ENCODE data around the gene CCL4.
"Not testable (repeated sequence)": the region's sequence is repeated elsewhere in the genome, so short reads cannot be mapped to it uniquely, and the experiment has no call there.

CCL4 gene

GRCh38 chr17:36107660-36108059, 4.0 kb downstream of the CCL4 start:
- CTCF ChIA-PET, result interaction anchor here (1.3 kb wide), 2 partner anchors 10 to 11 kb away, joined by 3 to 4 read pairs; no protein-coding TSS in a partner anchor
- TF ChIP-seq CTCF (IDR thresholded peaks at IDR 0.05; ENCODE audit: control extremely low read depth, extremely low read depth, low read depth, missing control alignments), result no peak
- POLR2A ChIA-PET, result no interaction called here
- no peak for DNase-seq (ENCODE audit: extremely low spot score)

- not testable (repeated sequence) for DNase-seq (ENCODE audit: extremely low spot score)
- ChIA-PET POLR2A (interaction anchor here (0.6 kb wide), 1 partner anchor 229 kb away, joined by 8 read pairs; no protein-coding TSS in a partner anchor), CTCF (interaction anchor here (1.3 kb wide), 2 partner anchors 10 to 40 kb away, joined by 3 read pairs; no protein-coding TSS in a partner anchor)
These were observed 4.6 kb downstream of the CCL4 start for GRCh38 chr17:36108265-36108664.

- DNase-seq (ENCODE audit: extremely low spot score), result no peak
- ChIA-PET CTCF (interaction anchor here (1.0 to 1.8 kb wide), 4 partner anchors 24 to 142 kb away, joined by 3 to 7 read pairs (median 6); no protein-coding TSS in a partner anchor), POLR2A (no interaction called here)
- no peak for TF ChIP-seq CTCF (IDR thresholded peaks at IDR 0.05; ENCODE audit: control extremely low read depth, extremely low read depth, low read depth, missing control alignments)
These were observed 7.5 kb downstream of the CCL4 start for GRCh38 chr17:36111068-36111490.

GRCh38 chr17:36112572-36112971, 8.9 kb downstream of the CCL4 start:
- CTCF ChIA-PET, result interaction anchor here (1.0 to 1.8 kb wide), 2 partner anchors 36 to 40 kb away, joined by 5 to 7 read pairs; no protein-coding TSS in a partner anchor
- TF ChIP-seq CTCF (IDR thresholded peaks at IDR 0.05; ENCODE audit: control extremely low read depth, extremely low read depth, low read depth, missing control alignments), result no peak
- DNase-seq (ENCODE audit: extremely low spot score), result no peak
- POLR2A ChIA-PET, result no interaction called here

GRCh38 chr17:36113131-36113530, 9.5 kb downstream of the CCL4 start:
- POLR2A ChIA-PET; DNase-seq (ENCODE audit: extremely low spot score); CTCF ChIA-PET: not testable (repeated sequence)

GRCh38 chr17:36114971-36115648, 11.5 kb downstream of the CCL4 start:
- CTCF ChIA-PET; POLR2A ChIA-PET; DNase-seq (ENCODE audit: extremely low spot score): not testable (repeated sequence)

GRCh38 chr17:36115649-36115977, 12.0 kb downstream of the CCL4 start:
- CTCF ChIA-PET, result interaction anchor here (1.6 kb wide), 1 partner anchor 9 kb away, joined by 7 read pairs; no protein-coding TSS in a partner anchor
- DNase-seq (ENCODE audit: extremely low spot score); POLR2A ChIA-PET: not testable (repeated sequence)

GRCh38 chr17:36117505-36118382, 14.1 kb downstream of the CCL4 start:
- peak; percentile 41 for DNase-seq (ENCODE audit: extremely low spot score)
- CTCF ChIA-PET, result interaction anchor here (0.8 to 3.8 kb wide), 11 partner anchors 10 to 148 kb away, joined by 3 to 29 read pairs (median 5); no protein-coding TSS in a partner anchor
- no peak for TF ChIP-seq CTCF (IDR thresholded peaks at IDR 0.05; ENCODE audit: control extremely low read depth, extremely low read depth, low read depth, missing control alignments)
- POLR2A ChIA-PET, result interaction anchor here (1.2 to 1.5 kb wide), 2 partner anchors 26 to 28 kb away, joined by 3 to 5 read pairs; partner anchors contain the start of gene CCL3

All from GM10248 (cell line).